HG03108 (cell line): ENCODE measurements around the gene ANLN.
"Not testable (repeated sequence)": the region's sequence is repeated elsewhere in the genome, so short reads cannot be mapped to it uniquely, and the experiment has no call there.

Experiments
- ATAC-seq: cut with Tn5 transposase; IDR thresholded peaks from one replicate; pipeline ENCODE4 v1.9.1; 2021; ENCODE audit warnings: moderate library complexity; ENCODE audit not compliant: unreplicated experiment

The ANLN gene

DNA sequence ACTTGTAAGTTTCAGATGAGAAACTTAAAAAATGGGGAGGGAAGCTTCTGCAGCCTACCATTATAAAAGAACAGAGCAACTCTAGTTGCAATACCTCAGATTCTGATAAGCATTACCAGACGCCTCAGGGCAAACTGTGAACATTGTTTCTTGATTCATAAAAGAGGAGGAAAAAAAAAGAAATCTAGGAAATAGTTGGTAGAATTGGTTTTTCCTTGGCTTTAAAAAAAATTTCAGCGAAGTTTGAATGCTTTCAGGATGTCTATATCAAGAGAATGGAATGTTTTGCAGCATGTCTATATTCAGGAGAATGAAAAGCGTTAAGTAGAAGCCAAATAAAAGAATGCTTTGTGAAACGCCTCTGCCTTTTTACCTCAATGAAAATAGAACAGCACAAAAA, 17.5 kb upstream of the ANLN start:
- ATAC-seq, result no peak

DNA sequence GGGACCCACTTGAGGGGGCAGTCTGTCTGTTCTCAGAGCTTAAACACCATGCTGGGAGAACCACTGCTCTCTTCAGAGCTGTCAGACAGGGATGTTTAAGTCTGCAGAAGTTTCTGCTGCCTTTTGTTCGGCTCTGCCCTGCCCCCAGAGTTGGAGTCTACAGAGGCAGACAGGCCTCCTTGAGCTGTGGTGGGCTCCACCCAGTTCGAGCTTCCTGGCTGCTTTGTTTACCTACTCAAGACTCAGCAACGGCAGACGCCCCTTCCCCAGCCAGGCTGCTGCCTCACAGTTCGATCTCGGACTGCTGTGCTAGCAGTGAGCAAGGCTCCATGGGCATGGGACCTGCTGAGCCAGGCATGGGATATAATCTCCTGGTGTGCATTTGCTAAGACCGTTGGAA, 11.1 kb upstream of the ANLN start:
- not testable (repeated sequence) for ATAC-seq

DNA sequence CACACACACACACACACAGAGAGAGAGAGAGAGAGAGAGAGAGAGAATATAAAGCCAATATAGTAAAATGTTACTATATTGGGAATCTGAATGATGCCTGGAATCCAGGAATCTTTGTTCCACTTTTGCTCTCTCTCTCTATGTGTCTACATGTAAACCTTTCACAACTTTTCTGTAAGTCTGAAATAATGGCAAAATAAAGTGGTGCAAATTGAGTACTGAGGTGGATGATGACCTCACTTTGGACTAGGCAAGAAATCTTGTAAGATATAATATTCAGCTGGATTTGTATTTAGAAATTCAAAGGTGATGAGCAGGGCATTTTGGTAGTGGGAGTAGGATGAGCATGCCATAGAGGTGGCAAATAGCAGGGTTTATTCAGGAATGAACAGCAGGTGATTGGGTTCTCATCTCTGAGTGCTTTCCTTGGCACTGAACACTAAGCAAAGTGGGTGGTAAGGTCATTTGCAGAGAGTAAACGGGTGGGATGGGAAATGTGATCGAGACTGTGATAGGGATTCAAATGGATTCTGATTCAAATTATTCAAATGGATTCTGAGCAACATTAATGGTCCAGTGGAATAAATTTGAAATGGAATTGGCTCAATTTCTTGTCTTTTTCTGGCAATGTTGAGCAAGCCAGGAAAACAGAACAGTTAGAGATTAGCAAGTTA, 9.7 kb upstream of the ANLN start:
- ATAC-seq, result no peak

DNA sequence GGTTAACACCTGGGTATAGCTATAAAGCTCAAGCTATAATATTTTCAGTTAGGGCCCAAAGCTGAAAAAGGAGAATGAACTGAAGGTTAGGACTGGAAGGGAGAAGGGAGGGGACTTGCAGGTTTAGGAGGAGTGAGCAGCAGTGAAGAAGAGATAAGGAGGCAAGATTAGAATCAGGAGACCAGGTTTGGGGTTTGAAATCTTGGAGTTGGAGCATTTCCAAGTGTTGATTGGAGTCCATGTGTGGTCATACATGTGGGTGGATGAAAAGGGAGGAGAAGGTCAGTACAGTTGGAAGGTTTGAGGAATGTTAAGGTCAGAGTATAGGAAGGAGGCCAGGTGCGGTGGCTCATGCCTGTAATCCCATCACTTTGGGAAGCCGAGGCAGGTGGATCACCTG, 8.6 kb upstream of the ANLN start:
- ATAC-seq, result no peak

DNA sequence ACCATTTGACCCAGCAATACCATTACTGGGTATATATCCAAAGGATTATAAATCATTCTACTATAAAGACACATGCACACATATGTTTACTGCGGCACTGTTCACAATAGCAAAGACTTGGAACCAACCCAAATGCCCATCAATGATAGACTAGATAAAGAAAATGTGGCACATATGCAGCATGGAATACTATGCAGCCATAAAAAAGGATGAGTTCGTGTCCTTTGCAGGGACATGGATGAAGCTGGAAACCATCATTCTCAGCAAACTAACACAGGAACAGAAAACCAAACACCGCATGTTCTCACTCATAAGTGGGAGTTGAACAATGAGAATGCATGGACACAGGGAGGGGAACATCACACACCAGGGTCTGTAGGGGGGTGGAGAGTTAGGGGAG, 6.4 kb upstream of the ANLN start:
- ATAC-seq, result not testable (repeated sequence)

DNA sequence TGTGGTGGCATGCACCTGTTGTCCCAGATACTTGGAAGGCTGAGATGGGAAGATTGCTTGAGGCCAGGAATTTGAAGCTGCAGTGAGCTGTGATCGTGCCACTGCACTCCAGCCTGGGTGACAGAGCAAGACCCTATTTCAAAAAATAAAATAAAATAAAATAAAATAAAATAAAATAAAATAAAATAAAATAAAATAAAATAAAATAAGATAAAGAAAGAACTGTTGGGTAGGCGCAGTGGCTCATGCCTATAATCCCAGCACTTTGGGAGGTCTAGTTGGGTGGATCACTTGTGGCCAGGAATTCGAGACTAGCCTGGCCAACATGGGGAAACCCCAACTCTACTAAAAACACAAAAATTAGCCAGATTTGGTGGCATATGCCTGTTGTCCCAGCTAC, 4.0 kb upstream of the ANLN start:
- not testable (repeated sequence) for ATAC-seq

DNA sequence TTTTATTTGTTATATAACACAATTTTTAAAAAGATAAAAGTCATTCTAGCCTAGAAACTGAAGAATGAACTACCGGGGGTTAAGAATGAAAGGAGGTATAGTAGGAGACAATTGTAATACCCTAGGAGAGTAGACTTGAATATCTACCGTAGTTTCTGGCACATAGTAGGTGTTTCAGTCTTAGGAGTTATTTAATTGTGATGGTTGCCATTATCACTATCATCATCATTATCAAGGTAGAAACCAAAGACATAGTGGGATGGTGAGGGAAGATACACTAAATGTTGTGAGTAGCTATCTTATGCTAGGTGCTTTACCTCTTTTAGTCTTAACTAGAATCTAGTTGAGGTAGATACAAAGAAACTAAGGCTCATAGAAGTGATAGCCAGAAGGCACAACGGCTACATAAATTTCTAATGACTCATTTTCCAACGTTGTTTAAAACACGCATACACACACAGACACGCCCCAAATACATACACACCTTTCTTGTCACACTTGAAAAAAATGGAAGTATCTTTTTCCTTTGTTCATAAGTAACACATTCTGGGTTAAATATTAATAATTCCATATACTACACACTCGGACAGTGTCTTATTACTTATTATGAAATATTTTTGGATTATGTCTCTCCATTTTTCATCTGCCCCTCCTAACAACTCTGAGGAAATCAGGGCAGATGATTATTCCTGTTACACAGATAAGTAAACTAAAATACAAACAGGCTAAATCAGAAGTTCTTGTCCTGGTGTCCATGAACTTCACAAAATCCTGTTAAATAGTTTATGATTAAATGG, 2.0 kb upstream of the ANLN start:
- ATAC-seq, result no peak

DNA sequence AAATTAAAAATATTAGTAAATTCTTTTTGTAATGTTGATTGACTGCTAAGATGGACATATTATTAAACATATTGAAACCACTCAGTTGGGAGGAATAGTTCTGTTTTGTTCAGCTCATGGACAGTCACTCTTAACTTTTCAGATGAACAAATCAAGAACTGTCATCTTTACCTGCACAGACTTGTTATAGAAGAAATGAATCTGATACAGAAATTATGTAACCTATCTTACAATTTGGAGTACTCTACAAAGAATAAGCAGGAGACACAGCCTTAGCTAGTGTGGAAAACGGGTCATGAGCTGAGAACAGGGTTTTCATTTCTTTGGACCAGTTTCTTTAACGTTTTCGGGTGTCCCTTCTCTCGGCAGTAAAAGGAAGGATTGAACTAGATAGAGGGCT, 1.2 kb upstream of the ANLN start:
- no peak for ATAC-seq

DNA sequence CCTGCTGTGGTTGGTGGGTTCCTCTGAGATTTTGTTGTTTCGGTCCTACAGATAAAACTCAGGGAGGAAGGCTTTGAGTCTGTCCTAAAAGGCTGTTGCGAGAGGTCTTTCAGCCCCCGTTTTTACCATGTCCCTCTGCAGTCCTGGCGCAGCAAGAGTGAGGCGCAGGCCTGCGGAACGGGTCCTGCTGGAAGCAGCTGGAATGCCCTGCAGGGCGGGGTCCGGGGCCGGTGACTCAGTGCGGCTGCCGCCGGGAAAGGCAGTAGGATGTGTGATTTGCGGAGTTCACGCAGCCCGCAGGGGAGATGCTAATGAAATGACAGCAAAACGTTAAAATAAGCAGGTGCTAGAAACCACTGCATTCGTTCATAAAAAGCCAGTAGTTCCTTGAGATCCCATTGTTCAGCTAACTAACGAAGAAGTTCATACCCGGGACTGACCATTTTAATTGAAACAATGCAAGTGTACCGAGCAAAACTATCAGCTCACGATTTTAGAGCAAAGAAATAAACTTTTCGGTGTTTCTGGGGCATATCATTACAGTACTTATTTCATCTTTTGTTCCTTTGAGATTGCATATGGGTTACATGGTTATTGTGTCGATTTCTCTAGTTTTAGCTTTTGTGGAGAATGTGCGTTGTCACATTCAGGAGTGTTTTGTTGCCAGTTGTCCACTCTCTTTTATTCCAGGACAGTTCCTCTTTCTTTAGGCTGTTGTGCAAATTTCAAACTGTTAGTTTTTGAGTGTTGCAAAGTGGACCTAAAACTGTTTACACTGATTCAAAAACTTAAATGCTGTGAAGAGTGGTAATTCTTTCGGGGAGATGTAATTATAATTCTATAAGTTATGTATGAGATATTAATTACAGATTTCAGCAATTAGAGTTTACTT, 783 bp downstream of the ANLN start:
- peak; percentile 21 for ATAC-seq

DNA sequence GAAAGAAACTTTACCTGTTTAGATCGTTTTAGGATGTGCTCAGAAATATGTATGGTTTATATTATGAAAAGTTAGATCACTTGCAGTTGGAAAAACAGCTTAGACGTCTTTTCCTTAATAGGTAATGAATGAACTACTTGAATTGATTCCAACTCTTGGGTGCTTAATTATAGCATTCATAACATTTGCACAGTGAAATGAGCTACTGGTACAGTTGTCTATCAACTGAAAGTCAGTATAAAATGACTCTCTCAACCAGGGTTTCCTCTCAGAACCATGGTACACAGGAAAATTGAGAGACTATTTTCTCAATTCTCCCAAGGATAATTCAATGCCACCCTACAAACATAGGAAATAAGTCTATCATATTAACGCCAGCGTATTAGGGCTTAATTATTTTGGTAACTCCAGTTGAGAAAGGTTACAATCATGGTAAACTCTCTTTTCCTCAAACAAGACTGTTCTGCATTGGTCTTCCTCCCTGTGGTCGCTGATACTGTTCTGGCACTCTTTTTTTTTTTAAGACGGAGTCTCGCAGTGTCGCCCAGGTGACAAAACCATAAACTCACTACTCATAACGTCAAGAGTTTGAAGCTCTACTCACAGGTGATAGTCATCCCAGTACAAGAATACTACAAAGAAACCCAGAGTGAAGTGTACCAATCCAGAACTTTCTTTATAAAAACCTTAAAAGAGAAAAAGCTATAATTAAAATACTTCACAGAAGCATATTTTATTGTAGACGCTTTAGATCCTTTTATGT, 2.0 kb downstream of the ANLN start:
- no peak for ATAC-seq

DNA sequence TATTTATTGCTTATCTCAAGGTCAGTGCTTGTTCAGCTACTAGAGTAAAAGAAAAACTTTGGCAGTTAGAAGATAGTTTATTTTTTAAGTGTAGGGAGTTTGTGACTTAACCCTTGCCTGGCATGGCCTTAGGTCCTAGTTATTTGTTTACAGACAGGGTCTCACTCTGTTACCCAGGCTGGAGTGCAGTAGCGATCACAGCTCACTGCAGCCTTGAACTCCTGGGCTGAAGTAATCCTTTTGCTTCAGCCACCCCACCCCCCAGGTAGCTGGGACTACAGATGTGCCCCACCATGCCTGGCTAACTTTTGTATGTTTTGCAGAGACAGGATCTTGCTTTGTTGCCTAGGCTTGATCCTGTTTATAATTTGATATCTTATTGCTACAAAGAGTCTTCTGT, 4.2 kb downstream of the ANLN start:
- ATAC-seq, result no peak

DNA sequence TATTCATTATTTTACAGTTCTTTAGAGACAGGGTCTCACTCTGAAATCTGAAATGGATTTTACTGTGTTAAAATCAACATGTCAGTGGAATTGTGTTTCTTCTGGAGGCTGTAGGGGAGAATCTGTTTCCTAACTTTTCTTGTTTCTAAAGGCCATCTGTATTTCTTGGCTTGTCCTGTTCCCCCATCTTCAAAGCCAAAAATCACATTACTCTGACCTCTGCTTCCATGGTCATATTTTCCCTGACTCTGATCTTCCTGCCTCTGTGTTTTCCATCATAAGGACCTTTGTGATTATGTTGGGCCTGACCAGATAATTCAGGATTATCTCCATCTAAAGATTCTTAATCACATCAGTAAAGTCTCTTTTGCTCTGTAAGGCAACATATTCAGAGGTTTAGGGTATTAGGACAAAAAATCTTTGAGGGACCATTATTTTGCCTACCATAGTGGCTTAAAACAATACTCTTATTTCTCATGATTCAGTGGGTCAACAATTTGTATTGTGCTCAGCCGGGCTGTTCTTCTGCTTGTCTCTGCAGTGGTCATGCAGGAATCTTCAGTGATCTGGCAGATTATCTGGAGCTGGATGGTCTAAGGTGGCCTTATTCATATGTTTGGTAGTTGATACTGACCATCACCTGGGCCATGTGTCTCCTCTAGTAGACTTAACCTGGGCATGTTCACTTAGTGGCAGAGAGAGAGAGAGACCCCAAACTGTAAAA, 5.7 kb downstream of the ANLN start:
- no peak for ATAC-seq

DNA sequence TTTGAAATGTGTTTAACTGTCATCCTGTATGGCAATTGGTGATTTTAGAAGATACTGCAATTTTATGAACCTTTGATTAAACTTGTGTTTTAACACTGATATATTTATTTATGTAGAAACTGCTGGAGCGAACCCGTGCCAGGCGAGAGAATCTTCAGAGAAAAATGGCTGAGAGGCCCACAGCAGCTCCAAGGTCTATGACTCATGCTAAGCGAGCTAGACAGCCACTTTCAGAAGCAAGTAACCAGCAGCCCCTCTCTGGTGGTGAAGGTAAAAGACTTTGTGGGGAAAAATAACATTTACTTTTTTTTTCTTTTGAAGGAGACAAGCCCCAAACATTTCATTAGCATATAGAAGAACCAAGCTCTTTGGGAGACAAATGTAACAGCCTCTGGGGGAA, 6.5 kb downstream of the ANLN start:
- ATAC-seq, result no peak

DNA sequence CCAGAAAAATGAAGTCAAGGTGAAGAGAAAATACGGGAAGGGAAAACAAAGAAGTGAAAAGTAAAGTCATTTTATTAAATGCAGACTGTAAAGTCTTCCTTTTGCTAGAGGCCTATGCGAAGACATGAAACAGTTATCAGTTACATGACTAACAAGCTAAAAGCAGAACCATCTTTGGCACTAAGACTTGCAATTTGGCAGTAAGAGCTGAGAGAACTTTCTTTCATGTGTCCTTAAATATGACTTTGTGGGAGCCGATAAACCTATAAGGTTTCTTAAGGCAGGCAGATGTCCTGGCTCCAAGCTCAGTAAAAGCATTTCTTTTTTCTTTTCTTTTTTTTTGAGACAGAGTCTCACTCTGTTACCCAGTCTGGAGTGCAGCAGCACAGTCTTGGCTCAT, 10.4 kb downstream of the ANLN start:
- no peak for ATAC-seq

DNA sequence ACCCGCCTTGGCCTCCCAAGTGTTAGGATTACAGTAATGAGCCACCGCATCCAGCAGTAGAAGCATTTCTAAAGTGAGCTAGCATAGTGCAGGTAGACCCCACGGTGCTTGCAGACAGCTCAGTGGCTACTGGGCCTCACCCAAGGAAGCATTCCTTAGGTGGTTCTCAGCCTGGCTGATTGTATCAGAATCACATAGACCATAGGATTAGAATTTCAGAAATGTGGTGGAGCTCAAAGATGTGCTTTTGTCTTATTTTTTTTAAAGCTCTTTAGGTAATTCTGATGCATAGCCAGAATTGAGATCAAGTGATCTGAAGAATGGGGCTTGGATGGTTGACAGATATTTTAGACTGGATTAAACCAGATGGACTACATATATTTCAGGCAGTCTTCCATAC, 10.9 kb downstream of the ANLN start:
- no peak for ATAC-seq

DNA sequence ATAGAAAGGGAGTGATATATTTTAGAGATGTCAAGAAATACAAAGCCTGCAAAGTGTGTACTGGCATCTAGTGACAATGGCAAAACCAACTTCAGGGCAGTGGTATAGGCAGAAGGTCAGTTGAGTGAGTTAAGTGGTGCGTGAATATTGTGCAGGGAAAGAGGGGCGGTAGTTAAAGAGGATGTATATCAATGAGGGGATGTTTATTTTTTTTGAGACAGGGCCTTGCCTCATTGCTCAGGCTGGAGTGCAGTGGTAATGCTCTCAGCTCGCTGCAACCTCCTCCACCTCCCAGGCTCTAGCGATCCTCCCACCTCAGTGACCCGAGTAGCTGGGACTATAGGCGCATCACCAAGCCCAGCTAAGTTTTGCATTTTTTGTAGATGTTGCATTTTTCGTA, 13.8 kb downstream of the ANLN start:
- ATAC-seq, result no peak

DNA sequence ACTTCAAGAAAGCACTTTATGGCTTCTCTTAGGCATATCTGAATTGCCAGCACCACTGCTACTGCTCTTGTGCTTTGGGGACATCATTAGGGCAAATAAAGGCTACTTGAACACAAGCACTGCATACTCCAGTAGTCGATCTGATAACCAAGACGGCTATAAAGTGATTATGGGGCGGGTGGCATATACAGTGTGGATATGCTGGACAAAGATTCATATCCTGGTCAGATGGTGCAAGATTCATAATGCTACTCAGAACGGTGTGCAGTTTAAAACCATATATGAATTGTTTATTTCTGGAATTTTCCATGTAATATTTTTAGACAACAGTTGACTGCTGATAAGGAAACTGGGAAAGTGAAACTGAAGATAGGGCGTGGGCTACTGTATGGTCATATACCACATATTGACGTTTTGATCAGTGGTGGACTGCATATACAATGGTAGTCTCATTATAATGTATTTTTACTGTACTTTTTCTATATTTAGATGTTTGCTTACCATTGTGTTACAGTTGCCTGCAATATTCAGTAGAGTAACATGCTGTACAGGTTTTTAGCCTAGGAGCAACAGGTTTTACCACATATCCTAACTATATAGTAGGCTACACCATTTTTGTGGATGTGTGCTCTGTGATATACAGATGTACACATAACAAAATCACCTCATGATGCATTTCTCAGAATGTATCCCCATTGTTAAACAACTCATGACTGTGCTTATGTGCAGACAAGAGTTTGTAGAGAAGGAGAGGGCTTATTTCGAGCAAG, 15.2 kb downstream of the ANLN start:
- ATAC-seq, result no peak

DNA sequence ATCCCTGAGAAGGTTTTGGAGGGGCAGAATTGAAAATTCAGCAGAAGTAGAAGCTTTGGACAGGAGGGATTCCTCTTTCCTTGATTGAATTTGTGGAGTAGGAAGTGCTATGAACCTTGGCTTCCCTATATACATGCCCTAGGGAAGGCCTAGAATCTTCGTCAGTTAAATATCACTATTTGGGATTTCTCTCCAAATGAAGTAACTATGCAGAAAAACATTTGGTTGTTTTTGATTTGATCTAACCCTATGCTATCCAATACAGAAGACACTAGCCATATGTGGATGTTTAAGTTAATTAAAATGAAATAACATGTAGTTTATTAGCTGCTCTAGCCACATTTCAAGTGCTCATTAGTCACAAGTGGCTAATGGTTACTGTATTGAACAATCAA, 15.7 kb downstream of the ANLN start:
- ATAC-seq, result no peak

DNA sequence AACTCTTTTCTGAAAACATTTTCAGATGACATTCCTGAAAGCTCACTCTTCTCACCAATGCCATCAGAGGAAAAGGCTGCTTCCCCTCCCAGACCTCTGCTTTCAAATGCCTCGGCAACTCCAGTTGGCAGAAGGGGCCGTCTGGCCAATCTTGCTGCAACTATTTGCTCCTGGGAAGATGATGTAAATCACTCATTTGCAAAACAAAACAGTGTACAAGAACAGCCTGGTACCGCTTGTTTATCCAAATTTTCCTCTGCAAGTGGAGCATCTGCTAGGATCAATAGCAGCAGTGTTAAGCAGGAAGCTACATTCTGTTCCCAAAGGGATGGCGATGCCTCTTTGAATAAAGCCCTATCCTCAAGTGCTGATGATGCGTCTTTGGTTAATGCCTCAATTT, 16.5 kb downstream of the ANLN start:
- no peak for ATAC-seq
